HL-60 (cell line): Measurements from ENCODE around the gene TBCA.

Source experiments
- POLR2AphosphoS5 ChIP-seq: IDR thresholded peaks from 2 replicates; pipeline ENCODE4 v1.6.1; 2012; ENCODE audit warnings: low read depth
- REST ChIP-seq: IDR thresholded peaks from 2 replicates; pipeline ENCODE4 v1.6.1; 2012; ENCODE audit warnings: low read depth; ENCODE audit not compliant: insufficient replicate concordance
- TF ChIP-seq, protein P1 (sequence below): IDR thresholded peaks from one replicate; pipeline ENCODE4 v1.5.1; 2011; ENCODE audit warnings: low read length, control low read depth, inconsistent platforms; ENCODE audit not compliant: insufficient read depth

GRCh38 chr5:77641963-77642737 is 134.0 kb downstream of the TBCA start:
- TF ChIP-seq, protein P1, sequence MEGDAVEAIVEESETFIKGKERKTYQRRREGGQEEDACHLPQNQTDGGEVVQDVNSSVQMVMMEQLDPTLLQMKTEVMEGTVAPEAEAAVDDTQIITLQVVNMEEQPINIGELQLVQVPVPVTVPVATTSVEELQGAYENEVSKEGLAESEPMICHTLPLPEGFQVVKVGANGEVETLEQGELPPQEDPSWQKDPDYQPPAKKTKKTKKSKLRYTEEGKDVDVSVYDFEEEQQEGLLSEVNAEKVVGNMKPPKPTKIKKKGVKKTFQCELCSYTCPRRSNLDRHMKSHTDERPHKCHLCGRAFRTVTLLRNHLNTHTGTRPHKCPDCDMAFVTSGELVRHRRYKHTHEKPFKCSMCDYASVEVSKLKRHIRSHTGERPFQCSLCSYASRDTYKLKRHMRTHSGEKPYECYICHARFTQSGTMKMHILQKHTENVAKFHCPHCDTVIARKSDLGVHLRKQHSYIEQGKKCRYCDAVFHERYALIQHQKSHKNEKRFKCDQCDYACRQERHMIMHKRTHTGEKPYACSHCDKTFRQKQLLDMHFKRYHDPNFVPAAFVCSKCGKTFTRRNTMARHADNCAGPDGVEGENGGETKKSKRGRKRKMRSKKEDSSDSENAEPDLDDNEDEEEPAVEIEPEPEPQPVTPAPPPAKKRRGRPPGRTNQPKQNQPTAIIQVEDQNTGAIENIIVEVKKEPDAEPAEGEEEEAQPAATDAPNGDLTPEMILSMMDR: no peak
- TF ChIP-seq POLR2AphosphoS5 (no peak), REST (no peak)
